ENCODE data around the gene ADGRA3.
A peak's percentile ranks its signal among the peaks of the same experiment; 100 is the strongest.

Gene ADGRA3

DNA sequence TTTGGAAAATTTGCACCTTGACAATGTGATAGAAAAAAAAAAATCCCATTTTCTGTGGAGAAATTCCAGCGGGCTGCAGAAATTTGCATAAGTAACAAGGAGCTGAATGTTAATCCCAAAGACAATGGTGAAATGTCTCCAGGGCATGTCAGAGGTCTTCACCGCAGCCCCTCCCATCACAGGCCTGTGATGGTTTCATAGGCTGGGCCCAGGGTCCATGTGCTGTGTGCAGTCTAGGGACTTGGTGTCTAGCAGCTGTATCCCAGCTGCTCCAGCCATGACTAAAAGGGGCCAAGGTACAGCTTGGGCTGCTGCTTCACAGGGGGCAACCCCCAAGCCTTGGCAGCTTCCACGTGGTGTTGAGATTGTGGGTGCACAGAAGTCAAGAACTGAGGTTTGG lies 85.2 kb downstream of the ADGRA3 start:
- Histone ChIP-seq H3K36me3 (replicated peaks; ENCODE audit: insufficient read depth, low read length) (no peaks in the 10 kb centered on the region), H3K4me1 (ENCODE audit: low read length) (peaks cover 5% of the 10 kb centered on the region), H2AFZ (ENCODE audit: low read length) (no peak overlapping the region), H3K27me3 (replicated peaks; ENCODE audit: insufficient read depth, low read length) (no peaks in the 10 kb centered on the region), H3K4me2 (ENCODE audit: low read depth, low read length) (no peak overlapping the region), H3K27ac (ENCODE audit: low read length) (no peak overlapping the region), H3K9me2 (replicated peaks; ENCODE audit: insufficient read depth, low read length) (no peaks in the 10 kb centered on the region), H4K20me1 (ENCODE audit: insufficient read depth, low read length) (no peaks in the 10 kb centered on the region), H3K9ac (ENCODE audit: low read length) (no peak overlapping the region), H3K79me2 (ENCODE audit: low read length) (no peaks in the 10 kb centered on the region), H3K4me3 (ENCODE audit: low read length) (no peak overlapping the region), H3K9me3 (replicated peaks; ENCODE audit: insufficient read depth, low read length) (no peaks in the 10 kb centered on the region), H3F3A (ENCODE audit: insufficient read depth, low read length) (no peaks in the 10 kb centered on the region)
- DNase-seq = no peak
- TF ChIP-seq EZH2phosphoT487 (IDR thresholded peaks at IDR 0.05; ENCODE audit: low read length) (no peak), EZH2 (optimal IDR thresholded peaks at IDR 0.05; ENCODE audit: low read depth, low read length) (no peak)
- TF ChIP-seq, protein P1, sequence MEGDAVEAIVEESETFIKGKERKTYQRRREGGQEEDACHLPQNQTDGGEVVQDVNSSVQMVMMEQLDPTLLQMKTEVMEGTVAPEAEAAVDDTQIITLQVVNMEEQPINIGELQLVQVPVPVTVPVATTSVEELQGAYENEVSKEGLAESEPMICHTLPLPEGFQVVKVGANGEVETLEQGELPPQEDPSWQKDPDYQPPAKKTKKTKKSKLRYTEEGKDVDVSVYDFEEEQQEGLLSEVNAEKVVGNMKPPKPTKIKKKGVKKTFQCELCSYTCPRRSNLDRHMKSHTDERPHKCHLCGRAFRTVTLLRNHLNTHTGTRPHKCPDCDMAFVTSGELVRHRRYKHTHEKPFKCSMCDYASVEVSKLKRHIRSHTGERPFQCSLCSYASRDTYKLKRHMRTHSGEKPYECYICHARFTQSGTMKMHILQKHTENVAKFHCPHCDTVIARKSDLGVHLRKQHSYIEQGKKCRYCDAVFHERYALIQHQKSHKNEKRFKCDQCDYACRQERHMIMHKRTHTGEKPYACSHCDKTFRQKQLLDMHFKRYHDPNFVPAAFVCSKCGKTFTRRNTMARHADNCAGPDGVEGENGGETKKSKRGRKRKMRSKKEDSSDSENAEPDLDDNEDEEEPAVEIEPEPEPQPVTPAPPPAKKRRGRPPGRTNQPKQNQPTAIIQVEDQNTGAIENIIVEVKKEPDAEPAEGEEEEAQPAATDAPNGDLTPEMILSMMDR (IDR thresholded peaks at IDR 0.05; ENCODE audit: low read length) = no peak

DNA sequence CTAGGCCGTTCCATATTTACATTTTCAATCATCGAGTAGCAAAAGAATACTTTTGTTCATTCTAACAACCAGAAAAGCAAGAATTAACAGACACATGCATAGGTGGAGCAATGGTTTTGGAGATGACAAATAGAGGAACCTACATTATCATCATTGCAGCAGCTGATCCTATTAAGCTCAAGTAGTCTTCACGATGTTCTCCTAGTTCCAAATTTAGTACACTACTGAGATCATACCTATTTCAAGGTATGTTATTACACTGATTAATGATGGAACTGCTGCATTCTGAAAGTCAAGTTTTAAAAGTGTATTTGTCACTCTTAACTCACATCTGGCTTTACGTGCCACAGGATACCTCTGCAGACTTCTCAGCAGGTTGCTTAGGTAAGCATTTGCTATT lies 87.4 kb downstream of the ADGRA3 start:
- Histone ChIP-seq H3K27me3 (replicated peaks; ENCODE audit: insufficient read depth, low read length) (no peaks in the 10 kb centered on the region), H3K4me3 (ENCODE audit: low read length) (no peak overlapping the region), H3K36me3 (replicated peaks; ENCODE audit: insufficient read depth, low read length) (no peaks in the 10 kb centered on the region), H3F3A (ENCODE audit: insufficient read depth, low read length) (no peaks in the 10 kb centered on the region), H4K20me1 (ENCODE audit: insufficient read depth, low read length) (no peaks in the 10 kb centered on the region), H3K4me2 (ENCODE audit: low read depth, low read length) (0 out of 2 replicates have a peak overlapping the region, but pooled peaks have one; percentile 13), H3K27ac (ENCODE audit: low read length) (peak overlapping the region; percentile 52; the same call in 1 of the 2 replicates), H3K9ac (ENCODE audit: low read length) (no peak overlapping the region), H3K9me2 (replicated peaks; ENCODE audit: insufficient read depth, low read length) (no peaks in the 10 kb centered on the region), H3K79me2 (ENCODE audit: low read length) (no peaks in the 10 kb centered on the region), H3K4me1 (ENCODE audit: low read length) (peaks cover 5% of the 10 kb centered on the region), H2AFZ (ENCODE audit: low read length) (no peak overlapping the region), H3K9me3 (replicated peaks; ENCODE audit: insufficient read depth, low read length) (no peaks in the 10 kb centered on the region)
- peak; percentile 46 for DNase-seq
- TF ChIP-seq, protein P1 (IDR thresholded peaks at IDR 0.05; ENCODE audit: low read length) = no peak
- TF ChIP-seq EZH2 (optimal IDR thresholded peaks at IDR 0.05; ENCODE audit: low read depth, low read length) (no peak), EZH2phosphoT487 (IDR thresholded peaks at IDR 0.05; ENCODE audit: low read length) (no peak)

DNA sequence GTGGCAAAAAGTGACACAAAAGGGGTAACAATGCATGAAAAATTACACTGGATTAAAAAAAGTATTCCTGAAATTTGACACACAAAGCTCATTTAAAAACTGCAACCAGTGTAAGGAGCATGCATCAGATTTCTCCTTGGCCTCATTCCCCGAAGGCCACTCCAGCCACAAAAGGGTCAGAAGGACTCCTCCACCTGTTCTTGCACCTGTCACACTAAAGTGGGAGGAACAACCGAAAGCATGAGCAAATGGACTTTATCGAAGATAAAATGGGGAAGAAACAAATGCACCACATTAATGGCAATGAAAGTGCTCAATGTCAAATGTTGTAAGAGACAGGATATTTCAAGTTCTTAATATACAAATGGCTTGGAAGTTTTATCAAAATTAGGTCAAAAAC lies 88.2 kb downstream of the ADGRA3 start:
- no peak for DNase-seq
- Histone ChIP-seq H3K4me3 (ENCODE audit: low read length) (no peak overlapping the region), H3K4me1 (ENCODE audit: low read length) (peaks cover 5% of the 10 kb centered on the region)

More for the DNA sequence above, 88.2 kb downstream of the ADGRA3 start:
- no peaks in the 10 kb centered on the region for H3K36me3 ChIP-seq (replicated peaks; ENCODE audit: insufficient read depth, low read length)
- no peak overlapping the region for H2AFZ ChIP-seq (ENCODE audit: low read length)
- no peaks in the 10 kb centered on the region for H3K27me3 ChIP-seq (replicated peaks; ENCODE audit: insufficient read depth, low read length)
- TF ChIP-seq EZH2phosphoT487 (IDR thresholded peaks at IDR 0.05; ENCODE audit: low read length) = no peak
- TF ChIP-seq, protein P1 (IDR thresholded peaks at IDR 0.05; ENCODE audit: low read length) = no peak
- no peak for TF ChIP-seq EZH2 (optimal IDR thresholded peaks at IDR 0.05; ENCODE audit: low read depth, low read length)
- no peaks in the 10 kb centered on the region for H4K20me1 ChIP-seq (ENCODE audit: insufficient read depth, low read length)
- peak overlapping the region; percentile 52; the same call in 1 of the 2 replicates for H3K27ac ChIP-seq (ENCODE audit: low read length)
- H3K4me2 ChIP-seq (ENCODE audit: low read depth, low read length) = no peak overlapping the region
- no peaks in the 10 kb centered on the region for H3K79me2 ChIP-seq (ENCODE audit: low read length)
- no peaks in the 10 kb centered on the region for H3K9me3 ChIP-seq (replicated peaks; ENCODE audit: insufficient read depth, low read length)
- H3K9me2 ChIP-seq (replicated peaks; ENCODE audit: insufficient read depth, low read length) = no peaks in the 10 kb centered on the region
- H3K9ac ChIP-seq (ENCODE audit: low read length) = no peak overlapping the region
- H3F3A ChIP-seq (ENCODE audit: insufficient read depth, low read length) = no peaks in the 10 kb centered on the region
